GM10248 (cell line): Measurements from ENCODE around the gene CCNO.

Source experiments
- CTCF ChIA-PET: fragments of 300-600 bp; sonication (Branson Sonifier 250); formaldehyde crosslinking; extraction: SDS; loops from one replicate; lab custom pipeline; 2021; ENCODE audit warnings: antibody characterized with exemption; lab: Yijun Ruan, JAX
- POLR2A ChIA-PET: fragments of 350-650 bp; sonication (Branson Sonifier 250); formaldehyde crosslinking; extraction: SDS; loops from one replicate; lab custom pipeline; 2020; ENCODE audit warnings: antibody characterized with exemption; lab: Yijun Ruan, JAX
- DNase-seq: peaks from one replicate; pipeline ENCODE4 v3.0.0; 2012; ENCODE audit errors: extremely low spot score
- CTCF ChIP-seq: IDR thresholded peaks from 2 replicates; pipeline ENCODE4 v1.5.1; 2012; ENCODE audit warnings: mild to moderate bottlenecking, low read depth; ENCODE audit errors: extremely low read depth, missing control alignments, control extremely low read depth

Gene CCNO

GRCh38 chr5:55232985-55233928, at the start of gene CCNO:
Gene CCNO (minus strand): TSS chr5:55233608. CDS start chr5:55233523, 85 bp downstream.
- TF ChIP-seq CTCF = no peak
- ChIA-PET POLR2A (no interaction called here), CTCF (interaction anchor here (1.1 to 2.1 kb wide), 6 partner anchors 9 to 458 kb away, joined by 3 to 10 read pairs (median 5); no protein-coding TSS in a partner anchor)
- DNase-seq = peak; percentile 62

- no peak for TF ChIP-seq CTCF
- CTCF ChIA-PET = no interaction called here
- POLR2A ChIA-PET = no interaction called here
- DNase-seq = no peak
Measured at GRCh38 chr5:55278778-55279177, 45.4 kb upstream of the CCNO start.

- ChIA-PET CTCF (no interaction called here), POLR2A (no interaction called here)
- no peak for TF ChIP-seq CTCF
- DNase-seq = no peak
Measured at GRCh38 chr5:55276771-55277170, 43.4 kb upstream of the CCNO start.

GRCh38 chr5:55258339-55258738, 24.9 kb upstream of the CCNO start:
- ChIA-PET POLR2A (no interaction called here), CTCF (interaction anchor here (1.0 to 1.6 kb wide), 2 partner anchors 17 to 24 kb away, joined by 3 to 4 read pairs; no protein-coding TSS in a partner anchor)
- no peak for DNase-seq
- TF ChIP-seq CTCF = no peak

- CTCF ChIA-PET = no interaction called here
Measured at GRCh38 chr5:55254802-55255201, 21.4 kb upstream of the CCNO start.

GRCh38 chr5:55250064-55250463, 16.7 kb upstream of the CCNO start:
- TF ChIP-seq CTCF = no peak
- ChIA-PET CTCF (no interaction called here), POLR2A (no interaction called here)
- no peak for DNase-seq

More at GRCh38 chr5:55254802-55255201, 21.4 kb upstream of the CCNO start:
- no peak for TF ChIP-seq CTCF
- POLR2A ChIA-PET = no interaction called here
- DNase-seq = no peak
